NCI-H510A (cell line): ENCODE measurements around the gene MAGI1.

Experiments
- DNase-seq: peaks from one replicate; lab custom pipeline; 2025; lab: John Stamatoyannopoulos, UW

MAGI1 gene

GRCh38 chr3:65793495-65794200, 245.1 kb downstream of the MAGI1 start:
- DNase-seq, result no peak

- DNase-seq, result no peak
Measured at GRCh38 chr3:65788461-65788860, 250.3 kb downstream of the MAGI1 start.

- no peak for DNase-seq
Measured at GRCh38 chr3:65787827-65788226, 250.9 kb downstream of the MAGI1 start.

GRCh38 chr3:65787340-65787739, 251.4 kb downstream of the MAGI1 start:
- no peak for DNase-seq

- DNase-seq, result no peak
Measured at GRCh38 chr3:65786890-65787289, 251.8 kb downstream of the MAGI1 start.

- DNase-seq, result no peak
Measured at GRCh38 chr3:65785065-65785645, 253.6 kb downstream of the MAGI1 start.

- no peak for DNase-seq
Measured at GRCh38 chr3:65783117-65783516, 255.6 kb downstream of the MAGI1 start.

- no peak for DNase-seq
Measured at GRCh38 chr3:65781594-65781993, 257.1 kb downstream of the MAGI1 start.

- no peak for DNase-seq
Measured at GRCh38 chr3:65779390-65779789, 259.3 kb downstream of the MAGI1 start.

- DNase-seq, result no peak
Measured at GRCh38 chr3:65778968-65779367, 259.8 kb downstream of the MAGI1 start.

GRCh38 chr3:65777050-65777449, 261.7 kb downstream of the MAGI1 start:
- no peak for DNase-seq

GRCh38 chr3:65776494-65776893, 262.2 kb downstream of the MAGI1 start:
- no peak for DNase-seq

GRCh38 chr3:65776081-65776480, 262.6 kb downstream of the MAGI1 start:
- DNase-seq, result no peak

GRCh38 chr3:65772758-65773157, 266.0 kb downstream of the MAGI1 start:
- no peak for DNase-seq

- DNase-seq, result no peak
Measured at GRCh38 chr3:65767551-65767950, 271.2 kb downstream of the MAGI1 start.

GRCh38 chr3:65762235-65762580, 276.5 kb downstream of the MAGI1 start:
- no peak for DNase-seq

GRCh38 chr3:65761446-65762234, 277.1 kb downstream of the MAGI1 start:
- no peak for DNase-seq

- DNase-seq, result no peak
Measured at GRCh38 chr3:65758876-65759598, 279.7 kb downstream of the MAGI1 start.

- no peak for DNase-seq
Measured at GRCh38 chr3:65758438-65758837, 280.3 kb downstream of the MAGI1 start.

GRCh38 chr3:65752636-65753035, 286.1 kb downstream of the MAGI1 start:
- no peak for DNase-seq

GRCh38 chr3:65751123-65751700, 287.5 kb downstream of the MAGI1 start:
- no peak for DNase-seq

GRCh38 chr3:65749066-65749465, 289.7 kb downstream of the MAGI1 start:
- no peak for DNase-seq
